ENCODE data around the gene BLZF1.

GRCh38 chr1:169371404-169371803 lies 3.4 kb downstream of the BLZF1 start:
- TF ChIP-seq CTCF (IDR thresholded peaks at IDR 0.05) = no peak
- TF ChIP-seq EZH2 (IDR thresholded peaks at IDR 0.05; ENCODE audit: borderline replicate concordance, insufficient read depth, low read depth, low read length, poor library complexity, severe bottlenecking) = no peak
